H9 (cell line): Measurements from ENCODE around the gene USP40. TPM values are rescaled to one million over a fixed set of nuclear protein-coding genes. Genes with fewer than 3 reads are reported as not detected.

Experiments used
- DNase-seq: peaks from one replicate; pipeline ENCODE4 v3.0.0-alpha.2; 2017
- H2AFZ ChIP-seq: one replicate; pipeline ENCODE4 v1.6.1; 2013; ENCODE audit warnings: mild to moderate bottlenecking, low read length, control low read depth, moderate library complexity
- H2AK5ac ChIP-seq: 2 replicates; pipeline ENCODE4 v1.6.1; 2013; ENCODE audit warnings: low read length, control low read depth, mixed read lengths; ENCODE audit not compliant: insufficient read length
- H2BK120ac ChIP-seq: one replicate; pipeline ENCODE4 v1.6.1; 2013; ENCODE audit warnings: low read depth, mild to moderate bottlenecking, low read length, control low read depth, inconsistent platforms; ENCODE audit not compliant: poor library complexity, severe bottlenecking
- H2BK12ac ChIP-seq: 2 replicates; pipeline ENCODE4 v1.6.1; 2013; ENCODE audit warnings: low read length, control low read depth, mixed read lengths, low read depth; ENCODE audit not compliant: insufficient read length
- H2BK15ac ChIP-seq: 2 replicates; pipeline ENCODE4 v1.6.1; 2013; ENCODE audit warnings: low read depth, low read length, control low read depth
- H2BK20ac ChIP-seq: one replicate; pipeline ENCODE4 v1.6.1; 2013; ENCODE audit warnings: low read depth, mild to moderate bottlenecking, low read length, control low read depth, inconsistent platforms; ENCODE audit not compliant: poor library complexity, severe bottlenecking
- H2BK5ac ChIP-seq: 2 replicates; pipeline ENCODE4 v1.6.1; 2013; ENCODE audit warnings: low read length, control low read depth, mixed read lengths; ENCODE audit not compliant: insufficient read length
- H3K14ac ChIP-seq: 2 replicates; pipeline ENCODE4 v1.6.1; 2013; ENCODE audit warnings: low read length, control low read depth; ENCODE audit not compliant: insufficient read depth
- H3K18ac ChIP-seq: 2 replicates; pipeline ENCODE4 v1.6.1; 2013; ENCODE audit warnings: low read depth, mild to moderate bottlenecking, mixed read lengths, low read length, control low read depth; ENCODE audit not compliant: insufficient read length
- H3K23ac ChIP-seq: 2 replicates; pipeline ENCODE4 v1.6.1; 2013; ENCODE audit warnings: low read length, control low read depth, mixed read lengths, low read depth; ENCODE audit not compliant: insufficient read length
- H3K23me2 ChIP-seq: 2 replicates; pipeline ENCODE4 v1.6.1; 2013; ENCODE audit warnings: low read depth, mild to moderate bottlenecking, mixed read lengths, low read length, control low read depth; ENCODE audit not compliant: insufficient read length, poor library complexity, severe bottlenecking
- H3K27ac ChIP-seq: 2 replicates; pipeline ENCODE4 v1.5.1; 2013; ENCODE audit warnings: low read length, control low read depth, mixed read lengths, low read depth; ENCODE audit not compliant: insufficient read length
- H3K27me3 ChIP-seq: 2 replicates; pipeline ENCODE4 v1.6.1; 2013; ENCODE audit warnings: low read length, control low read depth, inconsistent platforms; ENCODE audit not compliant: insufficient read depth
- H3K4ac ChIP-seq: 2 replicates; pipeline ENCODE4 v1.6.1; 2013; ENCODE audit warnings: low read depth, mild to moderate bottlenecking, control low read depth, inconsistent platforms, low read length, moderate library complexity
- H3K4me1 ChIP-seq: 2 replicates; pipeline ENCODE4 v1.6.1; 2013; ENCODE audit warnings: low read length, control low read depth, inconsistent platforms; ENCODE audit not compliant: insufficient read depth
- H3K4me2 ChIP-seq: 2 replicates; pipeline ENCODE4 v1.6.1; 2013; ENCODE audit warnings: low read length, control low read depth, mixed read lengths; ENCODE audit not compliant: insufficient read length, insufficient read depth
- H3K56ac ChIP-seq: 2 replicates; pipeline ENCODE4 v1.6.1; 2013; ENCODE audit warnings: low read depth, mild to moderate bottlenecking, mixed read lengths, low read length, control low read depth; ENCODE audit not compliant: insufficient read length
- H3K79me1 ChIP-seq: 2 replicates; pipeline ENCODE4 v1.6.1; 2013; ENCODE audit warnings: low read depth, mild to moderate bottlenecking, moderate library complexity, low read length, control low read depth, inconsistent platforms; ENCODE audit not compliant: insufficient read depth, poor library complexity, severe bottlenecking
- H3K79me2 ChIP-seq: 2 replicates; pipeline ENCODE4 v1.6.1; 2013; ENCODE audit warnings: low read length, control low read depth, inconsistent platforms; ENCODE audit not compliant: insufficient read depth
- H3K9ac ChIP-seq: 2 replicates; pipeline ENCODE4 v1.6.1; 2013; ENCODE audit warnings: low read length, control low read depth, mixed read lengths; ENCODE audit not compliant: insufficient read length; ENCODE audit errors: extremely low read depth
- H3K9me3 ChIP-seq: one replicate; pipeline ENCODE4 v1.6.1; 2013; ENCODE audit warnings: low read depth, low read length, inconsistent platforms; ENCODE audit not compliant: control insufficient read depth
- H3T11ph ChIP-seq: one replicate; pipeline ENCODE4 v1.6.1; 2013; ENCODE audit warnings: mild to moderate bottlenecking, low read length, control low read depth, inconsistent platforms
- H4K20me1 ChIP-seq: one replicate; pipeline ENCODE4 v1.6.1; 2013; ENCODE audit not compliant: control insufficient read depth, insufficient read length, insufficient read depth
- H4K5ac ChIP-seq: 2 replicates; pipeline ENCODE4 v1.6.1; 2013; ENCODE audit warnings: low read depth, mild to moderate bottlenecking, mixed read lengths, low read length, control low read depth; ENCODE audit not compliant: insufficient read length
- H4K8ac ChIP-seq: replicated peaks from 2 replicates; pipeline ENCODE4 v1.6.1; 2013; ENCODE audit warnings: low read length, control low read depth, mixed read lengths, low read depth; ENCODE audit not compliant: insufficient read length
- H4K91ac ChIP-seq: 2 replicates; pipeline ENCODE4 v1.6.1; 2013; ENCODE audit warnings: low read depth, mild to moderate bottlenecking, moderate library complexity, mixed read lengths, low read length, control low read depth; ENCODE audit not compliant: insufficient read length
- H3K27ac Mint-ChIP-seq, 3 experiments: 2 replicates in 2 of 3; 3 replicates in 1 of 3; pipeline ENCODE4 v1.8.0; 2020 to 2021; ENCODE audit warnings: mixed read lengths in 3 of 3, mild to moderate bottlenecking in 1 of 3, moderate library complexity in 1 of 3
- H3K27me3 Mint-ChIP-seq: 2 replicates; pipeline ENCODE4 v1.8.0; 2021; ENCODE audit warnings: low read depth, mild to moderate bottlenecking, moderate library complexity, mixed read lengths
- H3K36me3 Mint-ChIP-seq, 3 experiments: 2 replicates in 2 of 3; 3 replicates in 1 of 3; pipeline ENCODE4 v1.8.0; 2020 to 2021; ENCODE audit warnings: low read depth in 3 of 3, mixed read lengths in 3 of 3; ENCODE audit not compliant: insufficient read depth in 1 of 3
- H3K4me1 Mint-ChIP-seq, 2 experiments: 2 replicates each; pipeline ENCODE4 v1.8.0; 2020; ENCODE audit warnings: mixed read lengths in 2 of 2
- H3K4me3 Mint-ChIP-seq, 2 experiments: 2 replicates in 1 of 2; 3 replicates in 1 of 2; pipeline ENCODE4 v1.8.0; 2020 to 2021; ENCODE audit warnings: mild to moderate bottlenecking in 2 of 2, mixed read lengths in 2 of 2, moderate library complexity in 1 of 2
- H3K9me3 Mint-ChIP-seq, 2 experiments: 2 replicates in 1 of 2; 3 replicates in 1 of 2; pipeline ENCODE4 v1.8.0; 2020; ENCODE audit warnings: mild to moderate bottlenecking in 2 of 2, mixed read lengths in 2 of 2, moderate library complexity in 1 of 2
- CTCF ChIP-seq: fragments of 200-600 bp; sonication (generic); conservative IDR thresholded peaks from 3 replicates; pipeline ENCODE4 v1.8.0; 2021; ENCODE audit warnings: antibody characterized with exemption, mild to moderate bottlenecking
- WGBS: extraction: QIAGEN DNeasy Blood & Tissue Kit; methylation state at CpG from one replicate; pipeline ENCODE4 v1.1.7; 2013; ENCODE audit warnings: missing lambda C conversion rate, low lambda C conversion rate, mixed read lengths; ENCODE audit not compliant: insufficient read length; ENCODE audit errors: extremely low coverage; 5-methylcytosine and 5-hydroxymethylcytosine counted together
- total RNA-seq: library from RNA; stranded (reverse); gene quantifications from 2 replicates; pipeline ENCODE4 v1.2.1, GENCODE V29; 2021

The USP40 gene
- total RNA-seq, 1 experiment from 2014 or later: 7.5 TPM

GRCh38 chr2:233450864-233451575 lies 115.6 kb downstream of the USP40 start:
- no peak overlapping the region for H3K56ac ChIP-seq
- no peaks in the 10 kb centered on the region for H3K27me3 ChIP-seq
- H3K79me2 ChIP-seq: no peaks in the 10 kb centered on the region
- H4K91ac ChIP-seq: no peak overlapping the region
- Mint-ChIP-seq H3K4me3 (no peak overlapping the region), H3K27ac (no peak overlapping the region), H3K27me3 (no peaks in the 10 kb centered on the region), H3K36me3 (peaks cover 12 to 36% (median 34%) of the 10 kb centered on the region in 3 experiments; a peak in 6 of 7 replicates), H3K9me3 (no peaks in the 10 kb centered on the region), H3K4me1 (peaks cover 7 to 15% of the 10 kb centered on the region in 2 experiments)
- H3K79me1 ChIP-seq: no peaks in the 10 kb centered on the region
- H3K4ac ChIP-seq: no peak overlapping the region
- H3K23me2 ChIP-seq: no peaks in the 10 kb centered on the region
- no peaks in the 10 kb centered on the region for H4K20me1 ChIP-seq
- no peak overlapping the region for H4K8ac ChIP-seq
- no peak overlapping the region for H3K18ac ChIP-seq
- no peak overlapping the region for H2BK12ac ChIP-seq
- no peak overlapping the region for H3K14ac ChIP-seq
- no peak overlapping the region for H3T11ph ChIP-seq
- H3K27ac ChIP-seq: no peak overlapping the region
- no peak overlapping the region for H3K4me2 ChIP-seq
- H3K23ac ChIP-seq: no peak overlapping the region
- H2BK5ac ChIP-seq: no peak overlapping the region
- no peak overlapping the region for H2BK15ac ChIP-seq
- WGBS: no CpG with 5 or more reads among the region's 22 CpGs
- 0 out of 2 replicates have a peak, but pooled peaks cover 2% of the 10 kb centered on the region for H3K4me1 ChIP-seq
- TF ChIP-seq CTCF: no peak
- no peak overlapping the region for H2BK120ac ChIP-seq
- no peaks in the 10 kb centered on the region for H3K9me3 ChIP-seq
- H2AFZ ChIP-seq: no peak overlapping the region
- no peak overlapping the region for H4K5ac ChIP-seq
- no peak for DNase-seq
- H2BK20ac ChIP-seq: no peak overlapping the region
- no peak overlapping the region for H3K9ac ChIP-seq
- no peak overlapping the region for H2AK5ac ChIP-seq
